Left ventricle myocardium superior (tissue), 1 donor: ENCODE data around the gene PLXND1. TPM values are rescaled to one million over a fixed set of nuclear protein-coding genes. Genes with fewer than 3 reads are reported as not detected.
"Not testable (repeated sequence)": the region's sequence is repeated elsewhere in the genome, so short reads cannot be mapped to it uniquely, and the experiment has no call there.

Experiments
- ATAC-seq: fragments of 200-7000 bp; cut with Tn5 transposase; one replicate; pipeline ENCODE4 v1.9.1; 2020; ENCODE audit warnings: mild to moderate bottlenecking, moderate library complexity
- DNase-seq: peaks from one replicate; pipeline ENCODE4 v3.0.0-alpha.2; 2020
- intact Hi-C: fragments of 100-400 bp; cut with micrococcal nuclease; formaldehyde crosslinking; loops from one replicate; pipeline ENCODE4 v1.11.0; 2022
- total RNA-seq: library from RNA; stranded (reverse); fragmentation: NEBNext Ultra II Directional; extraction: Animal tissue kit (Norgen Biotek cat#: 25700); gene quantifications from one replicate; pipeline ENCODE4 v1.2.1, GENCODE V29; 2021
- donor health status: DM: no; HTN: yes; CAD: no; lungs with severe emphysema.

The PLXND1 gene
- total RNA-seq, 1 donor from 2014 or later: 56.6 TPM

- DNase-seq (no peak), ATAC-seq (no peak)
- intact Hi-C loops: no loop called here
Observed at GRCh38 chr3:129617381-129618185, 11.1 kb upstream of the PLXND1 start.

- ATAC-seq (peak; percentile 56), DNase-seq (no peak)
- intact Hi-C loops: no loop called here
Observed at GRCh38 chr3:129616713-129617112, 10.2 kb upstream of the PLXND1 start.

- no peak for ATAC-seq
- intact Hi-C loops: no loop called here
- DNase-seq: no peak
Observed at GRCh38 chr3:129616291-129616690, 9.8 kb upstream of the PLXND1 start.

- intact Hi-C loops: no loop called here
- DNase-seq (peak; percentile 48), ATAC-seq (peak; percentile 36)
Observed at GRCh38 chr3:129615751-129616281, 9.3 kb upstream of the PLXND1 start.

- peak; percentile 52 for ATAC-seq
- peak; percentile 70 for DNase-seq
- intact Hi-C loops: no loop called here
Observed at GRCh38 chr3:129614927-129615363, 8.5 kb upstream of the PLXND1 start.

- DNase-seq: peak; percentile 27
- no peak for ATAC-seq
- intact Hi-C loops: no loop called here
Observed at GRCh38 chr3:129614435-129614834, 8.0 kb upstream of the PLXND1 start.

- intact Hi-C loops: no loop called here
- no peak for DNase-seq
- ATAC-seq: no peak
Observed at GRCh38 chr3:129613367-129613740, 6.9 kb upstream of the PLXND1 start.

- intact Hi-C loops: no loop called here
- ATAC-seq: no peak
- peak; percentile 34 for DNase-seq
Observed at GRCh38 chr3:129612534-129613366, 6.3 kb upstream of the PLXND1 start.

- DNase-seq: peak; percentile 61
- intact Hi-C loops: no loop called here
- peak; percentile 24 for ATAC-seq
Observed at GRCh38 chr3:129611812-129612533, 5.5 kb upstream of the PLXND1 start.

- intact Hi-C loops: no loop called here
- ATAC-seq (no peak), DNase-seq (no peak)
Observed at GRCh38 chr3:129611446-129611800, 4.9 kb upstream of the PLXND1 start.

- ATAC-seq, intact Hi-C loops: not testable (repeated sequence)
- peak; percentile 30 for DNase-seq
Observed at GRCh38 chr3:129610794-129611445, 4.4 kb upstream of the PLXND1 start.

- ATAC-seq (no peak), DNase-seq (no peak)
- intact Hi-C loops: no loop called here
Observed at GRCh38 chr3:129610276-129610675, 3.8 kb upstream of the PLXND1 start.

GRCh38 chr3:129609591-129610182, 3.2 kb upstream of the PLXND1 start:
- intact Hi-C loops: no loop called here
- no peak for ATAC-seq
- DNase-seq: no peak

GRCh38 chr3:129608936-129609590, 2.6 kb upstream of the PLXND1 start:
- ATAC-seq: no peak
- intact Hi-C loops: no loop called here
- DNase-seq: no peak

- ATAC-seq (peak; percentile 11), DNase-seq (peak; percentile 36)
- intact Hi-C loops: no loop called here
Observed at GRCh38 chr3:129608087-129608935, 1.8 kb upstream of the PLXND1 start.

- intact Hi-C loops: no loop called here
- peak; percentile 56 for DNase-seq
- ATAC-seq: no peak
Observed at GRCh38 chr3:129607391-129608068, 1.1 kb upstream of the PLXND1 start.
